H1 (cell line): ENCODE results near the gene MFNG. TPM values are rescaled to one million over a fixed set of nuclear protein-coding genes. Genes with fewer than 3 reads are reported as not detected.

Experiments
- CTCF ChIA-PET: fragments of 300-600 bp; sonication (Branson Sonifier 250); formaldehyde crosslinking; loops from one replicate; lab custom pipeline; 2021; ENCODE audit not compliant: partially characterized antibody; lab: Charles Lee
- POLR2A ChIA-PET: fragments of 300-600 bp; sonication (Branson Sonifier 250); formaldehyde crosslinking; loops from one replicate; lab custom pipeline; 2021; ENCODE audit warnings: inconsistent platforms; ENCODE audit not compliant: partially characterized antibody; lab: Charles Lee
- DNase-seq, 2 experiments: peaks; one replicate each; pipeline versions ENCODE4 v3.0.0 to v3.0.0-alpha.2; 2010 to 2022; ENCODE audit warnings: low spot score in 2 of 2, low read depth in 1 of 2, mixed read lengths in 1 of 2
- FAIRE-seq: peaks from 2 replicates; lab custom pipeline; 2011; peaks lifted over from hg19 to GRCh38; lab: Jason Lieb, UNC
- H2AFZ ChIP-seq: 2 replicates; pipeline ENCODE4 v1.8.1; 2012; ENCODE audit warnings: low read length, inconsistent platforms
- H2AK5ac ChIP-seq: 2 replicates; pipeline ENCODE4 v1.6.1; 2013; ENCODE audit warnings: low read depth, low read length
- H2BK120ac ChIP-seq: replicated peaks from 2 replicates; pipeline ENCODE3; 2013; ENCODE audit warnings: low read depth, low read length, inconsistent platforms
- H2BK12ac ChIP-seq: 2 replicates; pipeline ENCODE4 v1.6.1; 2013; ENCODE audit warnings: low read depth, low read length
- H2BK15ac ChIP-seq: 2 replicates; pipeline ENCODE4 v1.6.1; 2013; ENCODE audit warnings: low read length
- H2BK20ac ChIP-seq: 2 replicates; pipeline ENCODE4 v1.6.1; 2013; ENCODE audit warnings: low read length
- H2BK5ac ChIP-seq: 2 replicates; pipeline ENCODE4 v1.6.1; 2013; ENCODE audit warnings: low read depth, low read length
- H3K14ac ChIP-seq: 2 replicates; pipeline ENCODE4 v1.6.1; 2013; ENCODE audit warnings: inconsistent platforms; ENCODE audit not compliant: insufficient read length
- H3K18ac ChIP-seq: 2 replicates; pipeline ENCODE4 v1.6.1; 2013; ENCODE audit warnings: low read length; ENCODE audit errors: extremely low read depth
- H3K23ac ChIP-seq: 2 replicates; pipeline ENCODE4 v1.6.1; 2013; ENCODE audit warnings: inconsistent platforms; ENCODE audit not compliant: insufficient read length
- H3K23me2 ChIP-seq: 2 replicates; pipeline ENCODE4 v1.6.1; 2013; ENCODE audit warnings: low read depth, low read length
- H3K27ac ChIP-seq: 2 replicates; pipeline ENCODE4 v1.6.1; 2011; ENCODE audit warnings: low read depth, low read length, inconsistent platforms
- H3K27me3 ChIP-seq, 4 experiments: replicated peaks in 1 of 4; 1 replicate in 1 of 4; 2 replicates in 3 of 4; pipeline versions ENCODE4 v1.6.1 to v1.8.1; 2011 to 2013; ENCODE audit warnings: low read length in 3 of 4, mild to moderate bottlenecking in 3 of 4, inconsistent platforms in 2 of 4, mixed read lengths in 2 of 4, moderate library complexity in 1 of 4; ENCODE audit not compliant: control insufficient read depth in 3 of 4, insufficient read depth in 3 of 4; ENCODE audit errors: extremely low read depth in 1 of 4
- H3K36me3 ChIP-seq, 4 experiments: 2 replicates each; pipeline versions ENCODE4 v1.6.1 to v1.8.1; 2011 to 2013; ENCODE audit warnings: mild to moderate bottlenecking in 4 of 4, low read length in 3 of 4, moderate library complexity in 2 of 4, control low read depth in 1 of 4, inconsistent platforms in 1 of 4; ENCODE audit not compliant: insufficient read depth in 4 of 4, control insufficient read depth in 2 of 4
- H3K4ac ChIP-seq: replicated peaks from 2 replicates; pipeline ENCODE3; 2013; ENCODE audit warnings: low read length, low read depth, mixed read lengths, inconsistent platforms; ENCODE audit not compliant: insufficient read length
- H3K4me1 ChIP-seq, 4 experiments: replicated peaks in 1 of 4; 1 replicate in 1 of 4; 2 replicates in 3 of 4; pipeline versions ENCODE4 v1.6.1 to v1.8.1; 2011 to 2013; ENCODE audit warnings: low read length in 3 of 4, inconsistent platforms in 2 of 4, mixed read lengths in 1 of 4; ENCODE audit not compliant: insufficient read depth in 4 of 4, control insufficient read depth in 3 of 4
- H3K4me2 ChIP-seq, 2 experiments: 2 replicates each; pipeline versions ENCODE4 v1.6.1 to v1.8.1; 2011 to 2013; ENCODE audit warnings: low read depth in 2 of 2, low read length in 2 of 2, control low read depth in 1 of 2, inconsistent platforms in 1 of 2, mild to moderate bottlenecking in 1 of 2; ENCODE audit not compliant: insufficient read depth in 1 of 2
- H3K4me3 ChIP-seq, 4 experiments: fragments of 200-600, 300-600 bp in 1 of 4; sonication (generic), shearing (Covaris generic), sonication (Bioruptor Twin) in 1 of 4; 2 replicates each; pipeline versions ENCODE4 v1.5.1 to v1.8.1; 2011 to 2016; ENCODE audit warnings: low read length in 4 of 4, low read depth in 3 of 4, control low read depth in 2 of 4, inconsistent platforms in 2 of 4, mild to moderate bottlenecking in 2 of 4, mixed read lengths in 1 of 4, moderate library complexity in 1 of 4; ENCODE audit not compliant: insufficient read depth in 2 of 4; ENCODE audit errors: extremely low read depth in 1 of 4
- H3K56ac ChIP-seq: replicated peaks from 2 replicates; pipeline ENCODE3; 2013; ENCODE audit warnings: low read depth, mild to moderate bottlenecking, mixed read lengths, low read length, inconsistent platforms; ENCODE audit not compliant: insufficient read length
- H3K79me1 ChIP-seq: 2 replicates; pipeline ENCODE4 v1.6.1; 2013; ENCODE audit warnings: low read depth, low read length, control low read depth
- H3K79me2 ChIP-seq, 2 experiments: 2 replicates each; pipeline versions ENCODE4 v1.6.1 to v1.8.1; 2012 to 2013; ENCODE audit warnings: low read length in 2 of 2, mild to moderate bottlenecking in 2 of 2, inconsistent platforms in 1 of 2; ENCODE audit not compliant: insufficient read depth in 2 of 2, control insufficient read depth in 1 of 2
- H3K9ac ChIP-seq, 4 experiments: replicated peaks in 1 of 4; 1 replicate in 1 of 4; 2 replicates in 3 of 4; pipeline versions ENCODE4 v1.6.1 to v1.8.1; 2011 to 2013; ENCODE audit warnings: low read depth in 3 of 4, low read length in 3 of 4, control low read depth in 2 of 4, mild to moderate bottlenecking in 2 of 4, moderate library complexity in 2 of 4, inconsistent platforms in 1 of 4; ENCODE audit errors: extremely low read depth in 1 of 4
- H3K9me3 ChIP-seq, 2 experiments: 2 replicates each; pipeline versions ENCODE4 v1.6.1 to v1.8.1; 2012 to 2013; ENCODE audit warnings: mild to moderate bottlenecking in 2 of 2, moderate library complexity in 2 of 2, control low read depth in 1 of 2, inconsistent platforms in 1 of 2, low read depth in 1 of 2, low read length in 1 of 2, mixed read lengths in 1 of 2; ENCODE audit not compliant: insufficient read depth in 2 of 2
- H4K20me1 ChIP-seq, 2 experiments: replicated peaks in 1 of 2; 2 replicates each; pipeline versions ENCODE3 to v1.8.1; 2011 to 2013; ENCODE audit warnings: inconsistent platforms in 2 of 2, low read length in 2 of 2, mild to moderate bottlenecking in 1 of 2; ENCODE audit not compliant: insufficient read depth in 2 of 2, control insufficient read depth in 1 of 2
- H4K5ac ChIP-seq: 2 replicates; pipeline ENCODE4 v1.6.1; 2013; ENCODE audit warnings: low read length, low read depth, mixed read lengths, inconsistent platforms; ENCODE audit not compliant: insufficient read length
- H4K8ac ChIP-seq: 2 replicates; pipeline ENCODE4 v1.8.0; 2013; ENCODE audit warnings: mild to moderate bottlenecking, moderate library complexity, low read length, inconsistent platforms; ENCODE audit not compliant: insufficient read depth; ENCODE audit errors: extremely low read depth
- H4K91ac ChIP-seq: replicated peaks from 2 replicates; pipeline ENCODE3; 2013; ENCODE audit warnings: low read length, mixed read lengths, inconsistent platforms; ENCODE audit not compliant: insufficient read length
- KDM1A ChIP-seq: fragments of 200-600, 300-600 bp; sonication (generic); IDR thresholded peaks from 2 replicates; pipeline ENCODE4 v1.7.1; 2016; ENCODE audit warnings: mild to moderate bottlenecking, low read length, borderline replicate concordance
- WGBS, 2 experiments: shearing (Covaris generic) in 1 of 2; methylation state at CpG; one replicate each; pipeline versions ENCODE4 v1.1.6 to v1.1.7; 2013 to 2015; ENCODE audit warnings: low lambda C conversion rate in 2 of 2, mixed read lengths in 2 of 2, inconsistent platforms in 1 of 2, low coverage in 1 of 2, missing lambda C conversion rate in 1 of 2; ENCODE audit not compliant: insufficient replicate concordance in 2 of 2, insufficient coverage in 1 of 2, insufficient read length in 1 of 2; ENCODE audit errors: extremely low coverage in 1 of 2, missing lambda C conversion rate in 1 of 2; 5-methylcytosine and 5-hydroxymethylcytosine counted together
- polyA plus RNA-seq, 7 experiments: library from polyadenylated mRNA; depleted of rRNA in 3 of 7; stranded (reverse) in 5 of 7; unstranded in 2 of 7; fragments of >200 nt in 5 of 7; fragments of 200-250 nt in 2 of 7; gene quantifications; 1 replicate in 5 of 7; 2 replicates in 1 of 7; 4 replicates in 1 of 7; pipeline versions ENCODE4 v1.2.1 to v1.2.3, GENCODE V29; 2011 to 2013; ENCODE audit warnings: missing spikeins in 2 of 7, mixed read lengths in 2 of 7
- total RNA-seq: library from RNA; stranded (reverse); fragmentation: NEBNext Ultra II Directional; extraction: Animal tissue kit (Norgen Biotek cat#: 25700); gene quantifications from 2 replicates; pipeline ENCODE4 v1.2.1, GENCODE V29; 2021
- TF ChIP-seq, protein P1 (sequence below): IDR thresholded peaks from 2 replicates; pipeline ENCODE4 v1.6.1; 2012; ENCODE audit warnings: inconsistent platforms

Gene MFNG
- total and polyA plus RNA-seq, 2 of the 8 experiments (the other 6 are each of a cell fraction or from before 2014, with no cell fraction given), result 1.7 to 5.5 TPM

DNA sequence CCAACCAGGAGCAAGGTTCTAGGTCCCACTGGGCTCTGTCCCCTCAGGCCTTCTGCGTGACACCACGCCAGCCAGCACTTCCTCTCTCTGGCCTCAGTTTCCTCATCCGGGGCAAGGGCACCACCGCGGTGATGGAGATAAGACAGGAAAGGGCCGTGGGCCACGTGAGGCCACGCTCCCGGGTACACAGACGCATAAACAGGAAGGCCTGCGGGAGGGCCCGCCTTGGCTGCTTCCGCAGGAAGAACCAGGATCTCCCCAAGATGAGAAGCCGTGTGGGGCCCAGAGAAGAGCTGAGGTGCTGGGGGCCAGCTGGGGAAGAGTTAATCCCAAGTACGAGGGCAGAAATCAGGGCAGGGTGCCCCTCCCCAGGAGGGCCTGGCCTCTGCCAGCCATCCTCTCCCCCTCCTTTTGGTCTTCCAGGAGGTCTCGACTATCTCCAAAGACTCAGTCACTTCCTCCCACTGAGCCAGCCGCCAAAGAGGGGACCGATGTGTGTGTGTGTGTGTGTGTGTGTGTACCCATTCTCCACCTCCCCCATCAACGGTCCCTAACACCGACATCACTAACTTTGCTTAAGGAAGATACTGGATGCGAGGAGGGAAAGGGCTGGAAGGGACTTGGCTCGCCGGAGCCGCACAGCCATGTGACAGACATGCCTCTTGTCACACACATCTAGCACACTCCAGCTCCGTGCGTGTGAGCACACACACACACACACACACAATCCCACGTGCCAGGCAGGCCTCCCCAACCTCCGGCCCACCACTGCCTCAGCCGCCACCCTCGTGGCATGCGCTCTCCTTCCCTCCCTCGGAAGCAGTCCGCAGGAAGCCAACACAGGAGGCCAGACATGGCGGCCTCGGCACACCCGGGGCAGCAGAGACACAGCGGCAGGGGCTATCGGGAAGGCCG lies 1.4 kb downstream of the MFNG start:
- Histone ChIP-seq H3K27ac (no peak overlapping the region), H3K23me2 (peaks cover 2% of the 10 kb centered on the region; the same call in 1 of the 2 replicates), H3K36me3 (no peaks in the 10 kb centered on the region), H2BK5ac (peak overlapping the region; percentile 1; the same call in 1 of the 2 replicates), H3K4me3 (no peak overlapping the region), H3K14ac (no peak overlapping the region), H3K4me2 (no peak overlapping the region), H3K9me3 (no peaks in the 10 kb centered on the region), H2BK120ac (no peak overlapping the region), H2AK5ac (peak overlapping the region; percentile 98), H3K23ac (no peak overlapping the region), H3K18ac (0 out of 2 replicates have a peak overlapping the region, but pooled peaks have one; percentile 7), H4K20me1 (peaks cover 0 to 1% of the 10 kb centered on the region in 2 experiments), H3K79me2 (no peaks in the 10 kb centered on the region), H3K4me1 (peaks cover 0 to 32% (median 20%) of the 10 kb centered on the region in 4 experiments; a peak in 6 of 7 replicates), H3K27me3 (peaks cover 0 to 4% (median 0%) of the 10 kb centered on the region in 4 experiments; a peak in 1 of 7 replicates), H2BK20ac (no peak overlapping the region), H4K91ac (peak overlapping the region; percentile 92), H2BK12ac (peak overlapping the region; percentile 45; the same call in 1 of the 2 replicates), H3K4ac (peak overlapping the region; percentile 89), H2AFZ (no peak overlapping the region), H3K9ac (no peak overlapping the region), H4K8ac (peak overlapping the region; percentile 71), H3K79me1 (no peaks in the 10 kb centered on the region), H3K56ac (no peak overlapping the region), H2BK15ac (0 out of 2 replicates have a peak overlapping the region, but pooled peaks have one; percentile 29), H4K5ac (no peak overlapping the region)
- CTCF ChIA-PET, result interaction anchor here (1.0 to 21.5 kb wide), 5 partner anchors 10 to 107 kb away, joined by 3 to 312 read pairs (median 15); no protein-coding TSS in a partner anchor
- no peak for DNase-seq
- WGBS, 2 experiments, result 92% methylated on average over 38 of the region's 39 CpGs; no CpG with 5 or more reads in 1 of the 2 experiments
- POLR2A ChIA-PET, result interaction anchor here (0.7 to 2.4 kb wide), 2 partner anchors 8 to 12 kb away, joined by 3 to 6 read pairs; no protein-coding TSS in a partner anchor
- no peak for FAIRE-seq
- TF ChIP-seq, protein P1, sequence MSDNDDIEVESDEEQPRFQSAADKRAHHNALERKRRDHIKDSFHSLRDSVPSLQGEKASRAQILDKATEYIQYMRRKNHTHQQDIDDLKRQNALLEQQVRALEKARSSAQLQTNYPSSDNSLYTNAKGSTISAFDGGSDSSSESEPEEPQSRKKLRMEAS, result peak; percentile 19; the same call in 1 of the 2 replicates
- TF ChIP-seq KDM1A, result no peak
